Left hindlimb (tissue), 1 donor: ENCODE results near the gene ARMH4.
A peak's percentile ranks its signal among the peaks of the same experiment; 100 is the strongest.
"Not testable (repeated sequence)": the region's sequence is repeated elsewhere in the genome, so short reads cannot be mapped to it uniquely, and the experiment has no call there.

ENCODE experiments used
- DNase-seq: peaks from one replicate; pipeline ENCODE4 v3.0.0-alpha.2; 2018

The ARMH4 gene

GRCh38 chr14:58145936-58146335 is 6.1 kb downstream of the ARMH4 start:
- DNase-seq: no peak

- DNase-seq: no peak
These were observed 8.9 kb downstream of the ARMH4 start for GRCh38 chr14:58143106-58143505.

GRCh38 chr14:58141893-58142292 is 10.1 kb downstream of the ARMH4 start:
- DNase-seq: no peak

- DNase-seq: no peak
These were observed 13.1 kb downstream of the ARMH4 start for GRCh38 chr14:58138714-58139482.

- DNase-seq: no peak
These were observed 13.8 kb downstream of the ARMH4 start for GRCh38 chr14:58138031-58138713.

GRCh38 chr14:58133739-58134138 is 18.3 kb downstream of the ARMH4 start:
- DNase-seq: no peak

- DNase-seq: no peak
These were observed 20.6 kb downstream of the ARMH4 start for GRCh38 chr14:58131386-58131785.

- no peak for DNase-seq
These were observed 21.8 kb downstream of the ARMH4 start for GRCh38 chr14:58130116-58130782.

GRCh38 chr14:58129208-58129607 is 22.8 kb downstream of the ARMH4 start:
- DNase-seq: no peak

- DNase-seq: no peak
These were observed 23.6 kb downstream of the ARMH4 start for GRCh38 chr14:58128416-58128815.

- DNase-seq: not testable (repeated sequence)
These were observed 29.5 kb downstream of the ARMH4 start for GRCh38 chr14:58122546-58122945.

- DNase-seq: no peak
These were observed 30.4 kb downstream of the ARMH4 start for GRCh38 chr14:58121530-58122186.

GRCh38 chr14:58119381-58119780 is 32.6 kb downstream of the ARMH4 start:
- DNase-seq: no peak

- no peak for DNase-seq
These were observed 33.8 kb downstream of the ARMH4 start for GRCh38 chr14:58118097-58118815.

- no peak for DNase-seq
These were observed 42.3 kb downstream of the ARMH4 start for GRCh38 chr14:58109744-58110143.

GRCh38 chr14:58108717-58109116 is 43.3 kb downstream of the ARMH4 start:
- DNase-seq: no peak

GRCh38 chr14:58107947-58108552 is 44.0 kb downstream of the ARMH4 start:
- DNase-seq: peak; percentile 38

GRCh38 chr14:58107041-58107440 is 45.0 kb downstream of the ARMH4 start:
- no peak for DNase-seq

- no peak for DNase-seq
These were observed 45.6 kb downstream of the ARMH4 start for GRCh38 chr14:58106446-58106845.

- no peak for DNase-seq
These were observed 47.2 kb downstream of the ARMH4 start for GRCh38 chr14:58104808-58105207.

- DNase-seq: no peak
These were observed 51.2 kb downstream of the ARMH4 start for GRCh38 chr14:58100735-58101368.

GRCh38 chr14:58099682-58100081 is 52.3 kb downstream of the ARMH4 start:
- no peak for DNase-seq
